ENCODE results near the gene PHOX2A. TPM values are rescaled to one million over a fixed set of nuclear protein-coding genes. Genes with fewer than 3 reads are reported as not detected.
A peak's percentile ranks its signal among the peaks of the same experiment; 100 is the strongest.
"Not testable (repeated sequence)": the region's sequence is repeated elsewhere in the genome, so short reads cannot be mapped to it uniquely, and the experiment has no call there.

The PHOX2A gene
- total RNA-seq (under 1 TPM in 1 of 6 donors, not detected in 5; 0.35 TPM), polyA plus RNA-seq (under 1 TPM in 1 of 2 donors, not detected in 1; 0.61 TPM)

DNA sequence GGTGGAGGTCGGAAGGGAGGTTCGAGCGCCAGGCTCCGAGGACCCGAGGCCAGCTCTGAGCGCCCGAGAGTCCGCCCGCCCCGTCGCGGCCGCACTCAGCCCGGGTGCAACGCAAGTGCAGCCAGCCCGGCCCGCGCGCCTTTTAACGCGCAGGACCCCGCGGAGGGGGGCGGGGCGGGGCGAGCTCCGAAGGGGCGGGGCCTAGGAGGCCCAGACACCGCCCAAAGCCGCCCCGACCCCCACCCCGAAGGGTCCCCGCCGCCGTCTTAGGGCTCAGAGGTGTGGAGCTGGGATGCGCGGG, at the start of gene PHOX2A:
TSS of gene PHOX2A (minus strand) at position 117 of the 301 bp plus-strand sequence. CDS start 172 bp downstream, outside the sequence.
- intact Hi-C loops (cut with DNase I): no loop called here
- WGBS, 2 donors: 0 to 4% methylated on average over 20 to 37 of the region's 37 CpGs
- Histone ChIP-seq H3K27ac (no peak within 1 kb of the TSS), H3K36me3 (no peaks in the 10 kb centered on the region), H3K9me3 (no peaks in the 10 kb centered on the region), H3K4me1 (peaks cover 0 to 13% (median 9%) of the 10 kb centered on the region in 3 donors), H3K27me3 (peaks cover 0 to 12% (median 2%) of the 10 kb centered on the region in 4 donors), H3K4me3 (no peak within 1 kb of the TSS)
- peak in 2 of 6 donors; percentile 27 to 58 for DNase-seq
- TF ChIP-seq CTCF (IDR thresholded peaks at IDR 0.05): no peak
- ATAC-seq: no peak
- FAIRE-seq: no peak

DNA sequence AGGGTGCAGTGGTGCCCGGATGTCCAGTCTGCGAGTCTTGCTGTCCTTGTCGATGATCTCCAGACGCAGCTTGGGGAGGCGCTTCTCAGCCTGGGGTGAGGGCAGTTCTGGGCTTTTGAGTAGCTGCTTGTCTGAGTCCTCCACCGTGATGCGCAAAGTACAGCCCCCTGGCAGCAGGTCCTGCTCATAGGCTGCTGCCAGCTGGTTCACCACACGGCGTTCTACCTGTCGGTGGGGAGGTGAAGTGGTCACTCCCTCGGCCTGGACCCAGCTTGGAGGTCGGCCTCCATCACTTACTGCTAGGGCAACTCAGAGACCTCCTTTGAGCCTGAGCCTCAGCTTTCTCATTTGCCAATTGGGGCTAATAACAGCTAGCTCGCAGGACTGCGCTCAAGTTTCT, 49.4 kb upstream of the PHOX2A start:
- no peak for DNase-seq
- Histone ChIP-seq H3K4me1 (no peaks in the 10 kb centered on the region), H3K27ac (no peak overlapping the region), H3K36me3 (peaks cover 0 to 5% (median 0%) of the 10 kb centered on the region in 3 donors), H3K27me3 (no peaks in the 10 kb centered on the region), H3K4me3 (no peak overlapping the region), H3K9me3 (no peaks in the 10 kb centered on the region)
- no peak for FAIRE-seq
- intact Hi-C loops (cut with DNase I): no loop called here
- no peak for ATAC-seq
- no peak for TF ChIP-seq CTCF (IDR thresholded peaks at IDR 0.05)
- 92 to 95% methylated on average over 14 of the region's 14 CpGs for WGBS, 2 donors

DNA sequence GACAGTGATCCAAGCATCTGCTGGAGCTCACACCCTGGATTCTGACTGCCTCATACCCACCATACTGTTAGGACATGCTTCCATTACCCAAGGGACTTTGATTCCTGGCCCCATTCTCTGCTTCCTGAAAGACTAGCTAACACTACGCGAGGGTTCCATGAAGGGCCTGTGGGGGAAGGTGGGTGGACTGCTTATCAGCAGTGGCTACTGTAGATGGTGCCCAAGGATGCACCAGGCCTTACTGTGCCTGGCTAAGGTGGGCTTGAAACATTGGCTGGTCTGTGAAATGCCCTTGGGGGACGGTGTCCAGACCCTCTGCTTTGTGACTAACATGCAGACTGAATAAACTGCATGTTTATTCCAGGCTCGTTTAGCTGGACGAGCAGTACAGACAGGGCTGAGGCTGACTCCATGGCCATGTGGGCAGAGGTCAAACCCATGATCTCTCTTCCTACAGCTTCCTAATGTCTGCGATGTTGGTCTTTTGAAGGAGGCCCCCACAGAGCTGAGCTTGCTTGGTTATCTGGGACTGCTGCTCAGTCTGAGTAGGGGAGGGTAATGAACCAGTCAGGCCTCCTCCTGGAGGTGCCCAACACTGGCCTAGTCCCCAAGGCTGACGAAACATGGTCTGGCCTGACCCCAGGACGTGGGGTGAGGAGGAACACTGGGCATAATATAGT, 48.3 kb upstream of the PHOX2A start:
- no peak overlapping the region for H3K4me3 ChIP-seq
- H3K27me3 ChIP-seq: no peaks in the 10 kb centered on the region
- H3K27ac ChIP-seq: no peak overlapping the region
- no peaks in the 10 kb centered on the region for H3K9me3 ChIP-seq
- no peak for FAIRE-seq
- intact Hi-C loops (cut with DNase I): no loop called here
- peaks cover 0 to 5% (median 0%) of the 10 kb centered on the region in 3 donors for H3K36me3 ChIP-seq
- TF ChIP-seq CTCF (IDR thresholded peaks at IDR 0.05): no peak
- no peak for DNase-seq
- WGBS, 2 donors: 70 to 85% methylated on average over 7 to 8 of the region's 8 CpGs
- no peaks in the 10 kb centered on the region for H3K4me1 ChIP-seq
- no peak for ATAC-seq

DNA sequence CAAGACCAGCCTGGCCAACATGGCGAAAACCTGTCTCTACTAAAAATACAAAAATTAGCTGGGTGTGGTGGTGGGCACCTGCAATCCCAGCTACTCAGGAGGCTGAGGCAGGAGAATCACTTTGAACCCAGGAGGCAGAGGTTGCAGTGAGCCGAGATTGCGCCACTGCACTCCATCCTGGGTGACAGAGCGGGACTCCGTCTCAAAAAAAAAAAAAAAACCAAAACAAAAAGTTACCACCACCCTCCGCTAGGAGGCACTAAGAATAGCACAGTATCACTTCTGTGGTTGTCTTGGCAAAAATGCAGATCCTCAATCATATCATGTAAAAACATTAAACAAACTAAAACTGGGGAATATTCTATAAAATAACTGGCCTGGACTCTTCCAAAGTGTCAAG, 46.8 kb upstream of the PHOX2A start:
- FAIRE-seq; H3K27me3 ChIP-seq; intact Hi-C loops (cut with DNase I); H3K9me3 ChIP-seq; H3K36me3 ChIP-seq; H3K4me3 ChIP-seq; H3K4me1 ChIP-seq; H3K27ac ChIP-seq; DNase-seq: not testable (repeated sequence)
- 66 to 86% methylated on average over 6 of the region's 6 CpGs for WGBS, 2 donors
- peak in 1 of 4 donors; percentile 21 for ATAC-seq

DNA sequence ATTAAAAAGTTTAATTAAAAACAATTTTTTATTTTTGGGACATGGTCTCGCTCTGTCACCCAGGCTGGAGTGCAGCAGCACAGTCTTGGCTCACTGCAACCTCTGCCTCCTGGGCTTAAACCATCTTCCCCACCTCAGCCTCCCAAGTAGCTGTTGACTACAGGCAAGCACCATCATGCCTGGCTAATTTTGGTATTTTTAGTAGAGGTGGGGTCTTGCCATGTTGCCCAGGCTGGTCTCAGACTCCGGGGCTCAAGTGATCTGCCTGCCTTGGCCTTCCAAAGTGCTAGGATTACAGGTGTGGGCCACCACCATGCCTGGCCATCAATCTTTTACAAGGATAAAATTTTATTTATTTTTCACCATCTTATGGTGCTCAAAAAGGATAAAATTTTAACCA, 43.3 kb upstream of the PHOX2A start:
- DNase-seq (no peak), ATAC-seq (no peak), FAIRE-seq (no peak)
- intact Hi-C loops (cut with DNase I): no loop called here
- no peak for TF ChIP-seq CTCF (IDR thresholded peaks at IDR 0.05)
- no peak overlapping the region for H3K27ac ChIP-seq
- WGBS, 2 donors: 94 to 97% methylated on average over 2 of the region's 2 CpGs
- no peaks in the 10 kb centered on the region for H3K4me1 ChIP-seq
- no peaks in the 10 kb centered on the region for H3K36me3 ChIP-seq
- H3K27me3 ChIP-seq: no peaks in the 10 kb centered on the region
- H3K4me3 ChIP-seq: no peak overlapping the region
- no peaks in the 10 kb centered on the region for H3K9me3 ChIP-seq

Measured in pancreas (tissue), 10 donors.